Epidermal melanocyte (primary cell): ENCODE data around the gene FAM153A.
"Not testable (repeated sequence)": the region's sequence is repeated elsewhere in the genome, so short reads cannot be mapped to it uniquely, and the experiment has no call there.

Experiments used
- DNase-seq: peaks from one replicate; pipeline ENCODE4 v3.0.0; 2011; ENCODE audit warnings: low spot score; ENCODE audit not compliant: insufficient read length

Gene FAM153A

DNA sequence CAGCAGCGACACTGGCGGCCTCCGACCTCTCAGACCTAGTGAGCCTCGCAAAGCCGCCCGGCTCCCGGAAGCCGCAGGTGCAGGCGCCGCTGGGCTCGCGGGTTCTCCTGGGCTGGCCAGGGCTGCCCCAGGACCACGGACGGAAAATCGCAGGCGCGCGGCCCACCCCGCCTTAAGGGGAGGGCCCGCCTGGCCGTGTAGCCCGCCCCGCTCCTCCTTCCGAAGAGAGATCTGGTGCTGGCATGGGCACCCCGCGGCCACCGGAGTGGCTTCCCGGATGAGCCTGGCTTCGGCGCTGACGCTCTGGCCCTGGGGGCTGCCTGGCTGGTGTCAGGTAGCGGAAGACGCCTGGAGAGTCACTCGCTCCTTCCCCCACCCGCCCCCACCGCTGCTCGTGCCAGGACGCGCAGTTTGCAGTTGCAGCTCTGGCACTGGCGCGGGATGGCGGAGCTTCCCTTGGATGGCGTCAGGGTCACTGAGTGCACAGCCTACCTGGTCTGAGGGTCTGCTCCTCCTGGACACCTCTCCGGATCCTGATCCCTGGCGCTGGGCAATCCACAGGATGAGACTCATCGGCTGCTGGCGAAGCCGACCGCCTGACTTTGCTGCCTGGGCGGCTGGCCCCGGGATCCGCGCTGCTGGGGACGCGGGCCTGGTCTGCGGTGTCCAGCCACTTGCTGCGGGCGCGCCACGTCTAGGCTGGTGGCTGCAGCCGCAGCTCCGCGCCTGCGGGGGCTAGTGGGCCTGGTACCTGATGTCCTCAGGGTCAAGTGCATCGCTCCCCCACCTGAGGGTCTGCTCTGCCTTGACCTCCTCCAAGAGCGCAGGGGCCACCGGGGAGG is at the start of gene FAM153A:
Gene FAM153A (minus strand): TSS at position 108 of the 842 bp plus-strand sequence.
- DNase-seq, result not testable (repeated sequence)

DNA sequence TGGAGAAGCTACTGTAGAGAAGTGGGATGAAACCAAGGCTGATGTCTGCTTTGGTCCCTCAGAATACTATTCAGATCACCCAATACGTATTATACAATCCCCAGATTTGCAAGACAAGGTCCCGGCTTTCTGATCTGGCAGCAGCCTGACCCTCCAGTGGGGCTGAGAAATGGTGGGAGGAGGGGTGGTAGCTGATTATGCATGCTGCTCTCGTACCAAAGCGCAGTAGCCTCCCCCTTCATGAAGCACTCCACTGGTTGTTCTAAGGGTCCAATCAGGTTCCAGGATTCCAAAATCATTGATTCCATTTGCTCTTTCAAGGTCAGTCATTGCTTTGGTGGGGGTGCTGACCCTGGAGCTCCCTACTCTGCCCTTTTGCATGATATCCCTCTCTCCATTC is 49.6 kb upstream of the FAM153A start:
- DNase-seq, result not testable (repeated sequence)

DNA sequence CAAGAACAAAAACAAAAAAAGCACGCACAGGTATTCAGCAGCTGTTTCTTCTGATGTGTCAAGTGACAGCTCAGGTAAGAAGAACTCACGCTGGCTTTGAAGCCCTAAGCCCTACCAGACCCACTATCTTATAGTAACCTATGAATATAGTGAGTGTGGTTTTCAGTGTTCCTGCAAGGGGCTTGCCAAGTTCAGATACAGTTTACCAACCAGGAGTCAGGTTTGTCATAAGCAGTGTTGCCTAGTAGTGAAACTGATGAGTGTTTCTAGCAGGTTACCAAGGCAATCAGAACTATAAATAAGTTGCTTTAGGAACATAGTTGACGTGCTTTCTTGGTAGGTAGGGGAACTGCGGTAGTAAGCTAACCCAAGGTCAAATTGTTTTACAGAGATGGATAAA is 43.4 kb upstream of the FAM153A start:
- DNase-seq, result not testable (repeated sequence)

DNA sequence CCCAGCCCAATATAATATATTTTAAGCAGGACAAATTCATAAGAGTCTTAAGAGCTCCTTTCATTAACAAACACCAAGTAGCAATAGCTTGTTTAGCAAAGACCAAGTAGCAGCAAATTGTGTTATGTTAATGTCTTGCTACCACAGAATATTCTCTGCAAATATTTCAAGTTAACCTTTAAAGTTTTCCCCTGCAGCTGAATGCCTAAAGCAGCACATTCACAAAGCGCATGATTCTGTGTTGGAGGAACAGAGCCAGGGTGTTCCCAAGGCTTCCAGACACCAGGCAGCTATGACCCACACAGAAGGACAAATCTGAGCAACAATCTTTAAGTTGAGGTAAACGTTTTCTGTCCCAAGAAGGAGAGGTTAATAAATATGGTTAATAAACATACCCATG is 42.1 kb upstream of the FAM153A start:
- not testable (repeated sequence) for DNase-seq

DNA sequence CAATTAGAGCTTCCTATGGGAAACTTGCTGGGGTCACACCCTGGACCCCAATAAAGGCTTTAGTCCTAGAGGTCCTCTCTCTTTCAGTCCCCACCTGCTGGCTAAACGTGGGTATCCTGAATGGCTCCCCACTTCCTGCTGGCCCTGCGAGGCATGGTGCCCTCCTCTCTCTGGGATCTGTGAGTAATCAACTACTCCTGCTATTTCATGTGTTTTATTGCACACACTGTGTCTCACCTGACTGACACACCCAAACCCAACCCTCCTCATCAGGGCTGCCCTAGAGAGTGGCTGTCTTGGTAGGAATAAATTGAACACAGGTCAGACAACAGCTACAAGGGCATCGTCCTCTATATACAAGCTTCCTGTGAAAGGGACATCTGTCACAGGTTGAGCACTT is 39.8 kb upstream of the FAM153A start:
- not testable (repeated sequence) for DNase-seq

DNA sequence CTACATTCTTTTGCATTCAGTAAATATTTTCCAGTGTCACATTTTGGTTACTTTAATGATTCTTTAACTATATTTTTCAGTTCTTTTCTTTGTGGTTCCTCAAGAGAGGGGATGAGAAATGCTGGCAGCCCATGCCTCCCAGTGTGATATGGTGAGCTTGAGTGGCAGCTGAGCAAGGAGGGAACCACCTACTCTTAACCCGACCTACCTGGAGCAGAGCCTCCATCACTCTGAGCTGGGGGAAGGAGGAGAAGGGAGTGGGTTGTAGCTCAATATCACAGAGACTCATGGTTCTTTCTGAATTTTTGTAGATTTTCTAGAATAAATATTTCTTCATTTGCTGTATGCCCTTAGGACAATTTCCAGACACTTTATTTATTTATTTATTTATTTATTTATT is 37.0 kb upstream of the FAM153A start:
- DNase-seq, result not testable (repeated sequence)

DNA sequence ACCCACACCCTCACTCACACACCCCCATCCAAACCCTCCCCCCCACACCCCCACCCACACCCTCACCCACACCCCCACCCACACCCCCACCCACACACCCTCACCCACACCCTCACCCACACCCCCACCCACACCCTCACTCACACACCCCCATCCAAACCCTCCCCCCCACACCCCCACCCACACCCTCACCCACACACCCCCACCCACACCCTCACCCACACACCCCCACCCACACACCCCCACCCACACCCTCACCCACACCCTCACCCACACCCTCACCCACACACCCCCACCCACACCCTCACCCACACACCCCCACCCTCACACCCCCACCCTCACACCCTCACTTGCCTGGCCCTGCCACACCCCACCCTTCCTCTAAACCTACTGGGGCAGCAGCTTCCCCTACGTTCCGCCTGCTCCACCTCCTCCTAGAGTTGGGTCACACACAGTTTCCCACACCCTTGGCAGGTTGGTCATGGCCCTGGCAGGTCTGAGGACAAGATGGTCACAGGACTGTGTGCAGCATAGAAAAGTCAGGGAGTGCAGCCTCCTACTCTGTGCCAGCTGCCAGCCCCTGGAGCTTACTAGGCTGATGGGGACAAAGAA is 30.2 kb upstream of the FAM153A start:
- not testable (repeated sequence) for DNase-seq

DNA sequence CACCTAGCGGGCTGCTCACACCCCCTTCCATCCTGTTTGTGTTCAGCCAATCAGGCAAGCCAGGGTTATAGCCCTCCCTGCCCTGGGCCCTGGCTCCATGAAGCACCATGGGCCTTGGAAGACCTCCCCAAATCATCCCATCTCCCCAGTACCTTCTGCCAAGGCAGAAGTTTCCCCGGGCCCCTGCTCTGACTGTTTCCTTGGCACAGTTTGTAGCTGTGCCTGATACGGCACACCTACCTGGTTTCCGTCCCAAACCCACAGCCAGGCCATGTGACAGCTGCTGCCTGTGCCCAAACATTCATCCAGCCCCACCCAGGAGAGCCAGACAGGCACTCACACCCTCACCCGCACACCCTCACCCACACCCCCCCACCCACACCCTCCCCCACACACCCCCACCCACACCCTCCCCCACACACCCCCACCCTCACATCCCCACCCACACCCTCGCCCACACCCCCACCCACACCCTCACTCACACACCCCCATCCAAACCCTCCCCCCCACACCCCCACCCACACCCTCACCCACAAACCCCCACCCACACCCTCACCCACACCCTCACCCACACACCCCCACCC is 29.6 kb upstream of the FAM153A start:
- not testable (repeated sequence) for DNase-seq

DNA sequence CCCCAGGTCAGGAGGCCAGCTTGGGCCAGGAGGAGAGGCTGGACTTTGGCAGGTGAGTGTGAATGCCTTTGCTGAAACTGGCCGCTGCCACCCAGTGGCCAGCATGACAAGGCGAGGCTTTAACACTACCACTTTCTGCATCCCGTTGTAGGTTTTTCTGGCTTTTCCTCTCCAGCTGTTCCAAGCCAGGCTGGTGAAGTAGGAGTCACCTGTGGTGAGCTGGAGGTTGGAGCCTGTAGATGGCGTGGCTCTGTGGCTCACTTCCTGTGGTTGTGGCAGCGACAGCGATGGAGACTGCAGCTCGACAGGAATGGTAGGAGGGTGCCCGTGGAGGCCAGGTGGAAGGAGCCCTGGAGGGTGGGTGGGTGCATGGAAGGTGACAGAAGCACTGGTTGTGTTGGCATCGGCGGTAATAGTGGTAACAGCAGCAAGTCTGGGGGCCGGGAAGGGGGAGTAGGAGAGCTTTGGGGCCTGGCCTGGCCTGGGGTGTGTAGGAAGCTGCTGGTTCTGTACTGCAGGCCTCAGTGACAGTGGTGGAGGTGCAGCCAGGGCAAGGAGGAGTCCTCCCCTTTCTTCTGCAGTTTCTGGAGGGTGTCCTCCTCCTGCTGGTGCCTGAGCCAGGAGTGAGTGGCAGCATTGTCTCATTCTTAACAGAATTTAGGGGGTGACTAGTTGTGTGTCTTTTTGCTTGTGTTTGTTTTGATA is 26.7 kb upstream of the FAM153A start:
- DNase-seq, result not testable (repeated sequence)

DNA sequence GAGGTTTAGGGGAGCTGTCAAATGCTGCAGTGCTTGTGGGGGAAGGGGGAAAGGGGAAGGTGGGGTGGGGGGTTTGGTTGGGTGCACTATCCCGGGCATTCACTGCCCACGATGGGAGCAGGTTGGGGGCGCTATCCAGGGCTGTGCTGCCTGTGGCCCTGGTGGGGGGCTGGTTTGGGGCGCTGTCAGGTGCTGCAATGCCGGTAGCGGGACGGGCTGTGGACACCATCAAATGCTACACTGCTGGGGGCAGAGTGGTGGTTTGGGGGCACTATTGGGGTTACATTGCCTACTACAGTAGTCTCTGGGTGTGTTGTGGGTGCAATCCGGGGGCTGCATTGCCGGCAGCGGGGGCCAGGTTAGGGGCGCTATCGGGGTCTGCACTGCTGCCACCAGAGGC is 25.7 kb upstream of the FAM153A start:
- DNase-seq, result not testable (repeated sequence)

DNA sequence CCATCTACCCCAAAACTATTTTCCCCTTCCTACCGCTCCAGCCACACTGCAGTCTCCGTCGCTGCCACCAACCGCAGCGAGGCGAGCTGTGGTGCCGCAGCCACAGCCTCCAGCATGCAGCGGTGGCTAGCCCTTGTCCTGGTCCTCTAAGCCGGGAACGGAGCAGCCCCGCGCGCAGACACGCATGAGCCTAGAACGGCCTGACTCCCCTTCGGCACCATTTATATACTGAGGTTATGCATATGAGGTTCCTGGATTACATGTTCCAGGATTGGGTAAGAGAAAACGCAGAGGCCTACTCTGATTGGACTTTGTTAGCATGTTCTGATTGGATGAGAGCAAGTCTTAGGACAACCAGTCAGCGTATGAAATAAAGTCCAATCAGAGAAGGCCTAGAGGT is 24.6 kb upstream of the FAM153A start:
- not testable (repeated sequence) for DNase-seq

DNA sequence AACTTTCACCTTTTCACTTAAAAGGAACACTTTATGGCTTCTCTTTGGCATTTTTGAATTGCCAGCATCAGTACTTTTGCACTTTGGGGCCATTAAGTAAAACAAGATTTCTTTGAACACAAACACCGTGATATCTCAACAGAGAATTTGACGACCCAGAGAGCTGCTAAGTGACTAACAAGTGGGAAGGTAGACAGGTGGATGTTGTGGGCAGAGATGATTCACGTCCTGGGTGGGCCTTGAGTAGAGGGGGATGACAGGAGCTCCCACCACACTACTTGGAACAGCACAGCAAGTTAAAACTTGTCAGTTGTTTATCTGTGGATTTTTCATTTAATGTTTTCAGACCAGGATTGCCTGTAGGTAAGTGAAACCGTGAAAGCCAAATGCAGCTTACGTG is 18.7 kb upstream of the FAM153A start:
- DNase-seq, result not testable (repeated sequence)

DNA sequence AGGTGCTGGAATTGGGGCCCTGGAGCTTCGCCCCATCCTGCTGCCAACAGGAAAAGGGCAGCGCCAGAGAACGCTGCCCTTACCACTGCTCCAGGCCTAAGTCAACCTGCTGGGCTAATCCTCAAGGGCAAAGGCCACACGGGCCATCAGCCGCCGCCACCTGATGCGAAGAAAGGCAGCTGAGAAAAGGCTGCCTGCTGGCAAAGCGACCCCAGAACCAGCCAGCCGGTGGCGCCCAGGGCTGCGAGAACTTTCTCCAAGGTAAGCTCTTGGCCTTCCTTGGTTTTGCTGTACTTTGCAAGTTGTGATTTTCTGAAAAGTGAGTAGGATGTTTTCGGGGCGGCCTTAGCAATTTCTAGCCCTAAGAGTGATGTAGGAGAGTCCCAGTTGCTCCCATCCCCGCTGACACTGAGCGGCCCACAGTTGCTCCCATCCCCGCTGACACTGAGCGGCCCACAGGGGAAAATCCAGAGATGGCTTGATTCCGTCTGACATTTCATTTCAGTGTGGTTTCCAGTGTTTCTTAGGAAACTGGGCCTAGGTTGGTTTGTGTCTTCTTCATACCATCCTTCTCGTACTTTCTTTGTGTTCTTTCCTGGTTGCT is 15.6 kb upstream of the FAM153A start:
- not testable (repeated sequence) for DNase-seq

DNA sequence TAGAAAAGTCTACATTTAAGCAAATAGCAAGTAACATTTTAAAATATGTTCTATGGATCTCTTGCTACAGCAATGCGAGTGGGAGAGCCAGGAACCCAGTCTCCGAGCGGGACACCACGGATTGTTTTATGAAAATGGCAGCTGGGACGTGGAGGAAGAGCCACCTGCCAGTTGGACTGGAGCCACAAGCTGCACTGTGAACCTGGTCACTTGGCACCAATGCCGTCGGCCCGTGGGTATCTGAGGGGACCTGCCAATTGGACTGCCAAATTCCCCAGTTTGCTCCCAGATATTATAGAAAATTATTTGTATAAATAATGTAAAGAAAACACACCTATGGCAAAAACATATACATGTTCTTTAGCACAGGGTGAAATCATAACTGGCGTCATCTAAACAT is 10.6 kb upstream of the FAM153A start:
- DNase-seq, result not testable (repeated sequence)

DNA sequence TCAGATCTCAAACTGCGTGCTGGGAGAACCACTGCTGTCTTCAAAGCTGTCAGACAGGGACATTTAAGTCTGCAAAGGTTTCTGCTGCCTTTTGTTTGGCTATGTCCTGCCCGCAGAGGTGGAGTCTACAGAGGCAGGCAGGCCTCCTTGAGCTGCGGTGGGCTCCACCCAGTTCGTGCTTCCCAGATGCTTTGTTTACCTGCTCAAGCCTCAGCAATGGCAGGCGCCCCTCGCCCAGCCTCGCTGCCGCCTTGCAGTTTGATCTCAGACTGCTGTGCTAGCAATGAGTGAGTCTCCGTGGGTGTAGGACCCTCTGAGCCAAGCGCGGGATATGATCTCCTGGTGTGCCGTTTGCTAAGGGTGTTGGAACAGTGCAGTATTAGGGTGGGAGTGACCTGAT is 8.9 kb upstream of the FAM153A start:
- not testable (repeated sequence) for DNase-seq

DNA sequence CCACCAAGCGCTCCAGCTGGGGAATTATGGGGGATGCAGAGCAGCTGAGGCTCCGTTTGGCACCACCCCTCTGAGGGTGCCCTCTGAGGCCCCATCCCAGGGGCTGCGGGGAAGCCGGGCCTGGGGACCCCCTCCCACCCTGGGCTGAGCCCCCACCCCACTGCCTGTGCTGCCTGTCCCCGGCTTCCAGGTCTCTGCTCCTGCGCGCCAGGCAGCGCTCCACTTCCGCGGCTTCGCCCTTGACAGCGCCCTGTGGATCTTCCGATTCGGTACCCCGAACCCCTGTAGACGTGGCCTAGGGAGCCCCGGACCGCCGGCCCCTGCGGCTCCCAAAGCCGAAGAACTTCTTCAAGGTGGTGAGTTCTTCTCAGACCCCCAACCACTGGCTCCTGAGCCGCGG is 530 bp downstream of the FAM153A start:
- DNase-seq, result not testable (repeated sequence)

DNA sequence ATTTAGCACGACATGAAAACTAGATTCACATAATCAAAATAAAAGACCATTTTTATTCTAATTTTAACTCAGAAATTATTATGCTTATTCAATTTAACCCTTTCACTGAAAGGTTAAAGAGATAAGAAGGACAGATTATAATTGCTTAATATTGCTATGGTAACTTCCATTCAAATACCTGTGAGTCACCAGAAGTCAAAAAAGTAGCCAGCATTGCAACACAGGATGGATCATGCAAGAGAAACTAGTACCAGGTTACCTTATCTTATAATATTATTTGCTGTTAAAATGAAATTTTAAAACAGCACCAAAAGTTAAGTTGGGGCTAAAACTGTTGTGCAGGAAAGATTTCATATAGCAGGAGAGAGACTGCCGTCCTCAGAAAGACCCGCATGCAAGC is 11.5 kb downstream of the FAM153A start:
- not testable (repeated sequence) for DNase-seq

DNA sequence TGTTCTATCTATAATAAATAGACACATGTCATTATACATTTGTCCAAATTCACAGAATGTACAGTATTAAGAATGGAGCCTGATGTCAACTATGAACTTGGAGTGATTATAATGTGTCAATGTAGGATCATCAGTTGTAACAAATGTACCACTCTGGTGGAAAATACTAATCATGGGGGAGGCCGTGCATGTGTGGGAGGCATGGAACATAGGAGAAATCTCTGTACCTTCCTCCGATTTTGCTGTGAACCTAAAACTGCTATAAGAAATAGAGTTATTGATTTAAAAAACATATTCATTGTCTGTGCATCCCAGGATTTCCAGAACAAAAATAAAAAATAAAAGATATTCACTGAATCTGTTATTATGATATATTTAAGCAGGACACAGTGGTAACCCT is 12.1 kb downstream of the FAM153A start:
- not testable (repeated sequence) for DNase-seq

DNA sequence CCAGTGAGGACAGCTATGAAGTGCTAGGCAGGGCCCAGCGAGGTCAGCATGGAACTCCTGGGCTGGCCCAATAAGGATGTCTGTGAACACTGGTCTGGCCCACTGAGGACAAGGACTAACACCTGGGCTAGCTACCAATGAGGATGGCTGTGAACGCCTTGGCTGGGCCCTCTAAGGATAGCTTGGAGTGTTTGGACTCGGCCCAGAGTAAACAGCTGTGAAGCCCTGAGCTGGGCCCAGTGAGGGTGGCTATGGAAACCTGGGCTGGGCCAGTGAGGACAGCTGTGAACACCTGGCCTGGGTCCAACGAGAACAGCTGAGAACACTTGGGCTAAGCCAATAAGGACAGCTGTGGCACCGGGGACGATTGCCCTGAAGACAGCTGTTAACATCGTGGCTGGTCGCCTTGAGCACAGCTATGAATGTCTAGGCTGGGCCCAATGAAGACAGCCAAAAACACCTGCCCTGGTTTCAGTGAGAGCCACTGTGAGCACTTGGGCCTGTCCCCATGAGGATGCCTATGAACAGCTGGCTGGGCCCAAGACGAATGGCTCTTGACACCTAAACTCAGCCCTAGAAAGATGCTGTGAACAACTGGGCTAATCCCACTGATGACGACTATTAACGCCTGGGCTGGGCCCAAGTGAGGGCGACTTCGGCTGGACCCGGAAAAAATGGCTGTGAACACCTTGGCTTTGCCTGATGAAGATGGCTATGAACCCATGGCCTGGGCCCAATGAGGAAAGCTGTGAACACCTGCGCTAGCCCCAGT is 18.8 kb downstream of the FAM153A start:
- DNase-seq, result not testable (repeated sequence)

DNA sequence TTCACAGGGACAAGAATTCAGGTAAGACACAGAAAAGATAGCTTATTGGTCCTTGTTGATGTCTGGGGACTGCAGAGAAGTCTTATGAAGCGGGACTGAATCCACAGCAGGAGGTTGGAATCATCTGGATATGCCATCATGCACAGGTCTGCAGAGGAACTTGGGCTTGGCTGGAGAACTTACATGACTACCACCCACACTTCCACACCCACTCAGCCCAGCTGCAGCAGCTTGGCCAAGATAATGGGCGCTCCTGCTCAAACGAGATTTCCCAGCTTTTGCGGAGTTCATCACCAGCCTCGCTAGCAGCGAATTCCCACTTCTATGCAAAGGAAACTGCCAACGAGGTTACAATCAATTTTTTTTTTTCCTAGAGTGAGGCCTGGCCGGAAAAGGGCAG is 21.7 kb downstream of the FAM153A start:
- DNase-seq, result not testable (repeated sequence)
